Measurements from ENCODE around the gene HTR3E. TPM values are rescaled to one million over a fixed set of nuclear protein-coding genes. Genes with fewer than 3 reads are reported as not detected.

The HTR3E gene
- total RNA-seq, 4 donors from 2014 or later = not detected

- intact Hi-C loops (cut with DNase I; ENCODE audit: low total_unique reads) = loop anchor here (1.0 to 10.0 kb wide), 8 partner anchors 21 to 850 kb away; partner anchors contain the start of genes ABCC5, ABCF3, ALG3 and AP2M1
- peak overlapping the region; percentile 65 to 97 (median 80) for H3K4me3 ChIP-seq
- H3K27me3 ChIP-seq = no peaks in the 10 kb centered on the region
- no peaks in the 10 kb centered on the region for H3K9me3 ChIP-seq
- peaks cover 15 to 25% of the 10 kb centered on the region in 2 donors for H3K4me1 ChIP-seq
- H3K27ac ChIP-seq = peak overlapping the region; percentile 88 to 97 (median 93)
- ATAC-seq = peak; percentile 9 to 18
- DNase-seq = no peak
- in situ Hi-C loops (cut with MboI; ENCODE audit: low sequenced_read_pairs in 4 of 4) = loop anchor here in 3 of 4 donors (10.0 to 25.0 kb wide), 3 partner anchors 50 to 247 kb away; partner anchors contain the start of genes PARL (in 3 of the 3), ABCF3 (in 2 of the 3), ALG3 (in 1 of the 3) and EEF1AKMT4 (in 1 of the 3)
- H3K36me3 ChIP-seq = peaks cover 0 to 18% of the 10 kb centered on the region in 2 donors
- no peak for TF ChIP-seq CTCF (IDR thresholded peaks at IDR 0.05 in 4 of 5, conservative IDR thresholded peaks at IDR 0.05 in 1 of 5)
- no peak for TF ChIP-seq POLR2A (IDR thresholded peaks at IDR 0.05)
Observed at GRCh38 chr3:184134746-184135148, 37.9 kb downstream of the HTR3E start.

- peaks cover 0 to 23% of the 10 kb centered on the region in 2 donors for H3K36me3 ChIP-seq
- peak within 1 kb of the TSS; percentile 88 to 97 (median 93) for H3K27ac ChIP-seq
- TF ChIP-seq CTCF (IDR thresholded peaks at IDR 0.05 in 4 of 5, conservative IDR thresholded peaks at IDR 0.05 in 1 of 5) (peak in 4 of 5 experiments; percentile 32 to 55 (median 47)), POLR2A (IDR thresholded peaks at IDR 0.05) (peak; percentile 70 to 72)
- peaks cover 15 to 25% of the 10 kb centered on the region in 2 donors for H3K4me1 ChIP-seq
- H3K27me3 ChIP-seq = no peaks in the 10 kb centered on the region
- ATAC-seq (peak; percentile 89 to 94), DNase-seq (peak; percentile 90 to 91)
- intact Hi-C loops (cut with DNase I; ENCODE audit: low total_unique reads) (loop anchor here (1.0 to 10.0 kb wide), 5 partner anchors 39 to 851 kb away; partner anchors contain the start of genes ABCC5, ABCF3, AP2M1 and PSMD2), in situ Hi-C loops (cut with MboI; ENCODE audit: low sequenced_read_pairs in 4 of 4) (loop anchor here in 3 of 4 donors (10.0 to 25.0 kb wide), 3 partner anchors 49 to 248 kb away; partner anchors contain the start of genes PARL (in 3 of the 3), ABCF3 (in 2 of the 3), ALG3 (in 1 of the 3) and EEF1AKMT4 (in 1 of the 3))
- H3K9me3 ChIP-seq = no peaks in the 10 kb centered on the region
- peak within 1 kb of the TSS; percentile 65 to 97 (median 80) for H3K4me3 ChIP-seq
Observed at GRCh38 chr3:184135149-184135910, 38.5 kb downstream of the HTR3E start, which contains the start of gene EIF2B5. TSS of gene EIF2B5 (plus strand) at chr3:184135358. CDS start at chr3:184135386, 28 bp downstream.

GRCh38 chr3:184135911-184136260, 39.0 kb downstream of the HTR3E start:
- H3K27me3 ChIP-seq = no peaks in the 10 kb centered on the region
- in situ Hi-C loops (cut with MboI; ENCODE audit: low sequenced_read_pairs in 4 of 4) = loop anchor here in 3 of 4 donors (10.0 to 25.0 kb wide), 3 partner anchors 49 to 249 kb away; partner anchors contain the start of genes PARL (in 3 of the 3), ABCF3 (in 2 of the 3), ALG3 (in 1 of the 3) and EEF1AKMT4 (in 1 of the 3)
- peaks cover 15 to 25% of the 10 kb centered on the region in 2 donors for H3K4me1 ChIP-seq
- ATAC-seq = no peak
- H3K27ac ChIP-seq = peak overlapping the region; percentile 88 to 97 (median 93)
- TF ChIP-seq POLR2A (IDR thresholded peaks at IDR 0.05) (no peak), CTCF (IDR thresholded peaks at IDR 0.05 in 4 of 5, conservative IDR thresholded peaks at IDR 0.05 in 1 of 5) (no peak)
- intact Hi-C loops (cut with DNase I; ENCODE audit: low total_unique reads) = loop anchor here (1.0 to 10.0 kb wide), 5 partner anchors 39 to 851 kb away; partner anchors contain the start of genes ABCC5, ABCF3, AP2M1 and PSMD2
- peaks cover 0 to 29% of the 10 kb centered on the region in 2 donors for H3K36me3 ChIP-seq
- H3K4me3 ChIP-seq = peak overlapping the region; percentile 65 to 97 (median 80)
- no peak for DNase-seq
- H3K9me3 ChIP-seq = no peaks in the 10 kb centered on the region

- no peak overlapping the region for H3K27ac ChIP-seq
- no peak overlapping the region for H3K4me3 ChIP-seq
- peaks cover 0 to 61% of the 10 kb centered on the region in 2 donors for H3K36me3 ChIP-seq
- H3K27me3 ChIP-seq = no peaks in the 10 kb centered on the region
- in situ Hi-C loops (cut with MboI; ENCODE audit: low sequenced_read_pairs in 4 of 4) (loop anchor here in 3 of 4 donors (10.0 to 25.0 kb wide), 3 partner anchors 97 to 253 kb away; partner anchors contain the start of genes PARL (in 3 of the 3), ALG3 (in 2 of the 3), EEF1AKMT4 (in 2 of the 3) and VWA5B2 (in 1 of the 3)), intact Hi-C loops (cut with DNase I; ENCODE audit: low total_unique reads) (no loop called here)
- TF ChIP-seq POLR2A (IDR thresholded peaks at IDR 0.05) (no peak), CTCF (IDR thresholded peaks at IDR 0.05 in 4 of 5, conservative IDR thresholded peaks at IDR 0.05 in 1 of 5) (no peak)
- no peaks in the 10 kb centered on the region for H3K9me3 ChIP-seq
- ATAC-seq (no peak), DNase-seq (no peak)
- peaks cover 28 to 32% of the 10 kb centered on the region in 2 donors for H3K4me1 ChIP-seq
Observed at GRCh38 chr3:184140436-184140835, 43.6 kb downstream of the HTR3E start.
